Caco-2 (cell line): ENCODE results near the gene METTL16. TPM values are rescaled to one million over a fixed set of nuclear protein-coding genes. Genes with fewer than 3 reads are reported as not detected.

ENCODE experiments used
- BruUV-seq: library from RNA; stranded (reverse); fragments of 400-500 nt; replicated peaks from 2 replicates; lab custom pipeline; 2021; lab: Mats Ljungman, UMichigan
- CTCF ChIA-PET: fragments of 300-600 bp; sonication (Branson Sonifier 250); formaldehyde crosslinking; loops from one replicate; lab custom pipeline; 2022; ENCODE audit warnings: antibody characterized with exemption; lab: Charles Lee
- POLR2A ChIA-PET: fragments of 300-600 bp; sonication (Branson Sonifier 250); formaldehyde crosslinking; loops from one replicate; lab custom pipeline; 2022; ENCODE audit warnings: antibody characterized with exemption; lab: Charles Lee
- DNase-seq, 2 experiments: peaks; one replicate each; pipeline versions ENCODE4 v3.0.0 to v3.0.0-alpha.2; 2020 to 2022
- H3K27me3 ChIP-seq: replicated peaks from 2 replicates; pipeline ENCODE4 v1.6.0; 2011; ENCODE audit warnings: low read length; ENCODE audit not compliant: control insufficient read depth, insufficient read depth
- H3K36me3 ChIP-seq: 2 replicates; pipeline ENCODE4 v1.5.1; 2011; ENCODE audit warnings: low read length; ENCODE audit not compliant: control insufficient read depth, insufficient read depth
- H3K4me1 ChIP-seq: fragments of 250-450 bp; sonication (Bioruptor Pico); 2 replicates; pipeline ENCODE4 v1.5.1; 2020; ENCODE audit warnings: mild to moderate bottlenecking
- H3K4me3 ChIP-seq: 2 replicates; pipeline ENCODE4 v1.5.1; 2011; ENCODE audit warnings: low read depth, mild to moderate bottlenecking, control low read depth, low read length
- H3K9me3 ChIP-seq: fragments of 250-450 bp; sonication (Bioruptor Pico); 2 replicates; pipeline ENCODE4 v1.5.1; 2020; ENCODE audit warnings: mild to moderate bottlenecking, moderate library complexity
- H3K27ac Mint-ChIP-seq: one replicate; pipeline ENCODE4 v1.8.0; 2022; ENCODE audit warnings: mixed read lengths; ENCODE audit not compliant: unreplicated experiment
- H3K27me3 Mint-ChIP-seq: one replicate; pipeline ENCODE4 v1.8.0; 2022; ENCODE audit warnings: mixed read lengths; ENCODE audit not compliant: insufficient read depth, unreplicated experiment
- H3K36me3 Mint-ChIP-seq: one replicate; pipeline ENCODE4 v1.8.0; 2022; ENCODE audit warnings: mild to moderate bottlenecking, mixed read lengths; ENCODE audit not compliant: insufficient read depth, unreplicated experiment
- H3K4me1 Mint-ChIP-seq: one replicate; pipeline ENCODE4 v1.8.0; 2022; ENCODE audit warnings: low read depth, mixed read lengths; ENCODE audit not compliant: unreplicated experiment
- H3K4me3 Mint-ChIP-seq: one replicate; pipeline ENCODE4 v1.8.0; 2022; ENCODE audit warnings: mild to moderate bottlenecking, moderate library complexity, mixed read lengths; ENCODE audit not compliant: unreplicated experiment
- H3K9me3 Mint-ChIP-seq: one replicate; pipeline ENCODE4 v1.8.0; 2022; ENCODE audit warnings: mixed read lengths; ENCODE audit not compliant: unreplicated experiment
- intact Hi-C: fragments of 100-400 bp; cut with micrococcal nuclease; formaldehyde crosslinking; loops from one replicate; pipeline ENCODE4 v1.10.0; 2022; ENCODE audit not compliant: unreplicated experiment
- total RNA-seq: library from RNA; stranded (reverse); gene quantifications from 2 replicates; pipeline ENCODE4 v1.2.3, GENCODE V29; 2022
- TF ChIP-seq, protein P1 (sequence below), 2 experiments: fragments of 200-600 bp in 1 of 2; IDR thresholded peaks; 1 replicate in 1 of 2; 2 replicates in 1 of 2; pipeline versions ENCODE4 v1.5.1 to v1.8.0; 2011 to 2022; ENCODE audit warnings: antibody characterized with exemption in 1 of 2, control low read depth in 1 of 2, inconsistent platforms in 1 of 2, low read depth in 1 of 2, low read length in 1 of 2, mild to moderate bottlenecking in 1 of 2, moderate library complexity in 1 of 2; ENCODE audit not compliant: insufficient read depth in 1 of 2, severe bottlenecking in 1 of 2, unreplicated experiment in 1 of 2

Gene METTL16
- total RNA-seq, 1 experiment from 2014 or later = 50.4 TPM

DNA sequence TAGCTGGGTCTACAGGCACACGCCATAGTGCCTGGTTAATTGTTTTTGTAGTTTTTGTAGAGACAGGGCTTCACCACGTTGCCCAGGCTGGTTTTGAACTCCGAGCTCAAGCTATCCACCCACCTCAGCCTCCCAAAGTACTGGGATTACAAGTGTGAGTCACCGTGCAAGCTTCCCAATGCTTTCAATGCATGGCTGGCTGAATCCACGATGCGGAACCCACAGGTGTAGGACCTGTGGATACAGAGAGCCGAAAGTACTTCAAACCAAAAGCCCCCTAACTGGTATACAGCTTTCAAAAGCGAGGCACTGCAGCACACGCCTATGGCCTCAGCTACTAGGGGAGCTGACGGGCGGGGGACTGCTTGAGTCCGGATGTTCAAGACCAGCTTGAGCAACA, 44.8 kb downstream of the METTL16 start:
- Histone ChIP-seq H3K4me1 (no peaks in the 10 kb centered on the region), H3K27me3 (no peaks in the 10 kb centered on the region), H3K4me3 (no peak overlapping the region), H3K9me3 (no peaks in the 10 kb centered on the region), H3K36me3 (peaks cover 12% of the 10 kb centered on the region)
- intact Hi-C loops = no loop called here
- no peak overlapping the region for H3K27ac Mint-ChIP-seq
- no peak overlapping the region for H3K4me3 Mint-ChIP-seq
- peaks cover 89% of the 10 kb centered on the region for H3K36me3 Mint-ChIP-seq
- no peaks in the 10 kb centered on the region for H3K27me3 Mint-ChIP-seq
- BruUV-seq = no TSS peak
- ChIA-PET POLR2A (no interaction called here), CTCF (no interaction called here)
- TF ChIP-seq, protein P1, sequence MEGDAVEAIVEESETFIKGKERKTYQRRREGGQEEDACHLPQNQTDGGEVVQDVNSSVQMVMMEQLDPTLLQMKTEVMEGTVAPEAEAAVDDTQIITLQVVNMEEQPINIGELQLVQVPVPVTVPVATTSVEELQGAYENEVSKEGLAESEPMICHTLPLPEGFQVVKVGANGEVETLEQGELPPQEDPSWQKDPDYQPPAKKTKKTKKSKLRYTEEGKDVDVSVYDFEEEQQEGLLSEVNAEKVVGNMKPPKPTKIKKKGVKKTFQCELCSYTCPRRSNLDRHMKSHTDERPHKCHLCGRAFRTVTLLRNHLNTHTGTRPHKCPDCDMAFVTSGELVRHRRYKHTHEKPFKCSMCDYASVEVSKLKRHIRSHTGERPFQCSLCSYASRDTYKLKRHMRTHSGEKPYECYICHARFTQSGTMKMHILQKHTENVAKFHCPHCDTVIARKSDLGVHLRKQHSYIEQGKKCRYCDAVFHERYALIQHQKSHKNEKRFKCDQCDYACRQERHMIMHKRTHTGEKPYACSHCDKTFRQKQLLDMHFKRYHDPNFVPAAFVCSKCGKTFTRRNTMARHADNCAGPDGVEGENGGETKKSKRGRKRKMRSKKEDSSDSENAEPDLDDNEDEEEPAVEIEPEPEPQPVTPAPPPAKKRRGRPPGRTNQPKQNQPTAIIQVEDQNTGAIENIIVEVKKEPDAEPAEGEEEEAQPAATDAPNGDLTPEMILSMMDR (IDR thresholded peaks at IDR 0.05; ENCODE audit: insufficient read depth in 1 of 2, low read depth in 1 of 2, low read length in 1 of 2, severe bottlenecking in 1 of 2, unreplicated experiment in 1 of 2) = no peak
- H3K9me3 Mint-ChIP-seq = no peaks in the 10 kb centered on the region
- DNase-seq = no peak
- no peaks in the 10 kb centered on the region for H3K4me1 Mint-ChIP-seq

DNA sequence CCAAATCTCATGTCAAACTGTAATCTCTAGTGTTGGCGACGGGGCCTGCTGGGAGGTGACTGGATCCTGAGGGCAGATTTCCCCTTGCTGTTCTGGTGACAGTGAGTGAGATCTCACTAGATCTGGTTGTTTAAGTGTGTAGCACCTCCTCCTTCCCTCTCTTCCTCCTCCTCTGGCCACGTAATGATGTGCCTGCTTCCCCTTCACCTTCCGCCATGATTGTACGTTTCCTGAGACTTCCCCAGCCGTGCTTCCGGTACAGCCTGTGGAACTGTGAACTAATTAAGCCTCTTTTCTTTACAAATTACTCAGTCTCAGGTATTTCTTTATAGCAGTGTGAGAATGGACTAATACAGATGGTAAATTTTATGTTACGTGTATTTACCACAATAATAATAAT, 49.2 kb downstream of the METTL16 start:
- TF ChIP-seq, protein P1 (IDR thresholded peaks at IDR 0.05; ENCODE audit: insufficient read depth in 1 of 2, low read depth in 1 of 2, low read length in 1 of 2, severe bottlenecking in 1 of 2, unreplicated experiment in 1 of 2) = no peak
- intact Hi-C loops = no loop called here

GRCh38 chr17:2459917-2460271, 51.8 kb downstream of the METTL16 start:
- Mint-ChIP-seq H3K27ac (no peak overlapping the region), H3K4me3 (no peak overlapping the region), H3K9me3 (no peaks in the 10 kb centered on the region), H3K4me1 (no peaks in the 10 kb centered on the region), H3K27me3 (no peaks in the 10 kb centered on the region), H3K36me3 (peaks cover 85% of the 10 kb centered on the region)
- Histone ChIP-seq H3K4me3 (no peak overlapping the region), H3K27me3 (no peaks in the 10 kb centered on the region), H3K4me1 (no peaks in the 10 kb centered on the region), H3K36me3 (peaks cover 5% of the 10 kb centered on the region), H3K9me3 (no peaks in the 10 kb centered on the region)
- BruUV-seq = no TSS peak
- POLR2A ChIA-PET = no interaction called here
- CTCF ChIA-PET = no interaction called here
- intact Hi-C loops = no loop called here
- DNase-seq = no peak
- TF ChIP-seq, protein P1 (IDR thresholded peaks at IDR 0.05; ENCODE audit: insufficient read depth in 1 of 2, low read depth in 1 of 2, low read length in 1 of 2, severe bottlenecking in 1 of 2, unreplicated experiment in 1 of 2) = no peak

More for the DNA sequence above, 49.2 kb downstream of the METTL16 start:
- no peak overlapping the region for H3K4me3 ChIP-seq
- POLR2A ChIA-PET = no interaction called here
- H3K36me3 ChIP-seq = peaks cover 7% of the 10 kb centered on the region
- CTCF ChIA-PET = no interaction called here
- no peak for DNase-seq
- H3K36me3 Mint-ChIP-seq = peaks cover 92% of the 10 kb centered on the region
- H3K4me1 Mint-ChIP-seq = no peaks in the 10 kb centered on the region
- no peak overlapping the region for H3K4me3 Mint-ChIP-seq
- no peaks in the 10 kb centered on the region for H3K27me3 ChIP-seq
- no peaks in the 10 kb centered on the region for H3K27me3 Mint-ChIP-seq
- H3K9me3 ChIP-seq = no peaks in the 10 kb centered on the region
- no peak overlapping the region for H3K27ac Mint-ChIP-seq
- no peaks in the 10 kb centered on the region for H3K4me1 ChIP-seq
- BruUV-seq = no TSS peak
- no peaks in the 10 kb centered on the region for H3K9me3 Mint-ChIP-seq
